K562 (cell line): ENCODE data around the gene NLGN4X. TPM values are rescaled to one million over a fixed set of nuclear protein-coding genes. Genes with fewer than 3 reads are reported as not detected.

ENCODE experiments used
- ATAC-seq: fragments of 200-7000 bp; cut with Tn5 transposase; 3 replicates; pipeline ENCODE4 v1.9.1; 2020; ENCODE audit warnings: moderate library complexity
- BruUV-seq: library from RNA; stranded (reverse); fragments of 400-500 nt; replicated peaks from 2 replicates; lab custom pipeline; 2021; lab: Mats Ljungman, UMichigan
- CTCF ChIA-PET: fragments of 300-600 bp; formaldehyde crosslinking; extraction: SDS; loops from one replicate; lab custom pipeline; 2021; ENCODE audit warnings: low intra/inter-chr PET ratio; lab: Yijun Ruan, JAX
- POLR2A ChIA-PET: fragments of 300-600, 350-650 bp; sonication (Branson Sonifier 250); formaldehyde crosslinking; extraction: SDS; loops from one replicate; lab custom pipeline; 2021; ENCODE audit warnings: antibody characterized with exemption, inconsistent platforms; lab: Yijun Ruan, JAX
- DNase-seq, 4 experiments: peaks; one replicate each; pipeline versions ENCODE4 v3.0.0 to v3.0.0-alpha.2; 2011 to 2018; ENCODE audit warnings: low spot score in 3 of 4, mixed read lengths in 3 of 4; ENCODE audit errors: extremely low read depth in 1 of 4
- FAIRE-seq: peaks from 2 replicates; lab custom pipeline; 2011; peaks lifted over from hg19 to GRCh38; lab: Jason Lieb, UNC
- H2AFZ ChIP-seq: 2 replicates; pipeline ENCODE4 v1.6.0; 2011; ENCODE audit warnings: low read depth, low read length, control low read depth, inconsistent platforms
- H3K27ac ChIP-seq: fragments of 200-600 bp; 3 replicates; pipeline ENCODE4 v1.8.0; 2011; ENCODE audit warnings: low read depth, mild to moderate bottlenecking, control low read depth, inconsistent platforms, low read length, moderate library complexity, mixed read lengths; ENCODE audit errors: extremely low read depth
- H3K27me3 ChIP-seq, 2 experiments: fragments of 300-600 bp in 1 of 2; 2 replicates in 1 of 2; 3 replicates in 1 of 2; pipeline versions ENCODE4 v1.6.0 to v1.8.0; 2011; ENCODE audit warnings: inconsistent platforms in 2 of 2, low read length in 2 of 2, mild to moderate bottlenecking in 1 of 2, mixed read lengths in 1 of 2, moderate library complexity in 1 of 2; ENCODE audit not compliant: control insufficient read depth in 2 of 2, insufficient read depth in 2 of 2
- H3K36me3 ChIP-seq: fragments of 300-600 bp; 3 replicates; pipeline ENCODE4 v1.8.0; 2011; ENCODE audit warnings: mild to moderate bottlenecking, low read length, inconsistent platforms; ENCODE audit not compliant: control insufficient read depth, insufficient read depth
- H3K4me1 ChIP-seq, 2 experiments: fragments of 200-600 bp in 1 of 2; replicated peaks in 1 of 2; 2 replicates in 1 of 2; 3 replicates in 1 of 2; pipeline versions ENCODE4 v1.5.1 to v1.8.0; 2011; ENCODE audit warnings: inconsistent platforms in 2 of 2, low read length in 2 of 2, mild to moderate bottlenecking in 1 of 2, mixed read lengths in 1 of 2, moderate library complexity in 1 of 2; ENCODE audit not compliant: control insufficient read depth in 2 of 2, insufficient read depth in 2 of 2
- H3K4me2 ChIP-seq: 2 replicates; pipeline ENCODE4 v1.6.1; 2011; ENCODE audit warnings: low read length, control low read depth, inconsistent platforms, mixed read lengths; ENCODE audit not compliant: insufficient read depth
- H3K4me3 ChIP-seq: fragments of 200-600 bp; sonication (generic), shearing (Covaris generic); 2 replicates; pipeline ENCODE4 v1.5.1; 2016; ENCODE audit warnings: control low read depth, inconsistent platforms
- H3K79me2 ChIP-seq: fragments of 200-600 bp; 3 replicates; pipeline ENCODE4 v1.8.0; 2011; ENCODE audit warnings: low read length, inconsistent platforms; ENCODE audit not compliant: control insufficient read depth, insufficient read depth
- H3K9ac ChIP-seq, 2 experiments: 2 replicates each; pipeline versions ENCODE4 v1.6.0 to v1.6.1; 2011; ENCODE audit warnings: low read depth in 2 of 2, low read length in 2 of 2, control low read depth in 1 of 2, inconsistent platforms in 1 of 2, mild to moderate bottlenecking in 1 of 2, mixed read lengths in 1 of 2; ENCODE audit not compliant: insufficient read depth in 1 of 2
- H3K9me1 ChIP-seq: one replicate; pipeline ENCODE4 v1.6.0; 2011; ENCODE audit warnings: inconsistent platforms, mild to moderate bottlenecking, low read length, moderate library complexity; ENCODE audit not compliant: control insufficient read depth, insufficient read depth
- H3K9me3 ChIP-seq: replicated peaks from 2 replicates; pipeline ENCODE4 v1.5.1; 2011; ENCODE audit warnings: low read depth, low read length, inconsistent platforms; ENCODE audit not compliant: control insufficient read depth, insufficient read depth
- H4K20me1 ChIP-seq: replicated peaks from 2 replicates; pipeline ENCODE4 v1.6.1; 2011; ENCODE audit warnings: low read length, inconsistent platforms, mixed read lengths; ENCODE audit not compliant: control insufficient read depth, insufficient read depth
- ARID1B ChIP-seq: fragments of 450-650 bp; IDR thresholded peaks from 2 replicates; pipeline ENCODE4 v1.6.1; 2016; ENCODE audit warnings: antibody characterized with exemption, mild to moderate bottlenecking, inconsistent platforms
- SIX5 ChIP-seq, 2 experiments: IDR thresholded peaks; 2 replicates each; pipeline ENCODE4 v1.6.1; 2011; ENCODE audit warnings: low read length in 2 of 2, borderline replicate concordance in 1 of 2, low read depth in 1 of 2, mild to moderate bottlenecking in 1 of 2, moderate library complexity in 1 of 2; ENCODE audit not compliant: insufficient read depth in 1 of 2
- SNRNP70 ChIP-seq: fragments of 200-400 bp; formaldehyde crosslinking; optimal IDR thresholded peaks from 2 replicates; pipeline ENCODE3; 2017; ENCODE audit warnings: low read depth, low read length
- ZNF764 ChIP-seq: fragments of 250-450 bp; sonication (Bioruptor Pico); IDR thresholded peaks from 2 replicates; pipeline ENCODE4 v1.4.0; 2020; ENCODE audit warnings: low read depth, mild to moderate bottlenecking, moderate library complexity
- WGBS: fragments of 100-300 bp; shearing (Covaris generic); methylation state at CpG from one replicate; pipeline ENCODE4 v1.1.6; 2016; ENCODE audit warnings: low coverage, mixed read lengths; ENCODE audit not compliant: insufficient coverage; ENCODE audit errors: missing lambda C conversion rate; 5-methylcytosine and 5-hydroxymethylcytosine counted together
- in situ Hi-C: fragments of 300-500 bp; cut with MboI; formaldehyde crosslinking; loops from 4 replicates; pipeline ENCODE4 v1.15.0; 2018; ENCODE audit warnings: inconsistent platforms, mixed read lengths
- intact Hi-C: fragments of 100-400 bp; cut with micrococcal nuclease; formaldehyde crosslinking; loops from 2 replicates; pipeline ENCODE4 v1.14.2; 2022
- polyA plus RNA-seq, 8 experiments: library from polyadenylated mRNA; depleted of rRNA in 4 of 8; stranded (reverse) in 5 of 8; unstranded in 3 of 8; fragments of >200 nt; fragmentation: Nextera tagmentation in 2 of 8; fragmentation: Illumina TruSeq in 1 of 8; extraction: Ambion mirVana in 2 of 8; extraction: Trizol in 1 of 8; gene quantifications; 2 replicates each; pipeline versions ENCODE4 v1.2.1 to v1.2.3, GENCODE V29; 2011 to 2014; ENCODE audit warnings: inconsistent platforms in 1 of 8, missing spikeins in 1 of 8
- total RNA-seq, 7 experiments: library from RNA; depleted of rRNA in 6 of 7; stranded (reverse); fragments of >200 nt in 6 of 7; fragmentation: Illumina TruSeq in 2 of 7; extraction: Trizol in 2 of 7; gene quantifications; 2 replicates each; pipeline versions ENCODE4 v1.2.1 to v1.2.3, GENCODE V29; 2011 to 2021; ENCODE audit warnings: low replicate concordance in 1 of 7
- TF ChIP-seq, protein P1 (sequence below): sonication (generic); formaldehyde crosslinking; IDR thresholded peaks from 2 replicates; pipeline ENCODE4 v1.8.0; 2023; ENCODE audit warnings: mild to moderate bottlenecking, missing genetic modification reagents
- TF ChIP-seq, protein P2 (sequence below): fragments of 450-650 bp; formaldehyde crosslinking; IDR thresholded peaks from 2 replicates; pipeline ENCODE4 v1.4.0; 2022; ENCODE audit warnings: missing genetic modification characterization

Gene NLGN4X
- total and polyA plus RNA-seq, 9 of the 15 experiments (the other 6 are each of a cell fraction or from before 2014, with no cell fraction given), result 0.07 TPM; not detected in 8

DNA sequence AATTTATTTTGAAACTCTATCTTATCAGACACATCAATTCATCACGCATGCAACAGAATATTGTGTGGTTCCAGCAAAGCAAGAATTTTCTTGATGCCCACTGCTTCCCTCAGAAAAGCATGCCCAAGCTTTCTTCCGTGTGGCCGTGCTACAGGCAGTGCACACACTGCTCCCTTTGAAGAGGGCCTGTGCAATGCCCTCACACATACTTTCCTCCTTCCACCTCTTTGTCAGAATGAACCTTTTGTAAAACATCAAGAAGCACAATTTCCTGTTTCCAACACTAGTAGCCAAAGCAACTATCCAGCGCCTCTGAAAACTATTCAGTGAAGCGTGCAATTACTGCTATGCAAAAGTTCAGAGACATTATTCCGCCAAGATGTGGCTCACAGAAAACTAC is 201.7 kb downstream of the NLGN4X start:
- ChIA-PET CTCF (no interaction called here), POLR2A (no interaction called here)
- Histone ChIP-seq H3K4me3 (no peak overlapping the region), H3K4me2 (no peak overlapping the region), H4K20me1 (no peaks in the 10 kb centered on the region), H2AFZ (no peak overlapping the region), H3K27ac (no peak overlapping the region), H3K9me3 (no peaks in the 10 kb centered on the region), H3K4me1 (no peaks in the 10 kb centered on the region), H3K36me3 (no peaks in the 10 kb centered on the region), H3K9me1 (no peaks in the 10 kb centered on the region), H3K79me2 (no peaks in the 10 kb centered on the region), H3K27me3 (no peaks in the 10 kb centered on the region), H3K9ac (no peak overlapping the region)
- 7% methylated on average over 6 of the region's 6 CpGs for WGBS
- in situ Hi-C loops (no loop called here), intact Hi-C loops (no loop called here)
- no peak for FAIRE-seq
- TF ChIP-seq ZNF764, result no peak
- no peak for TF ChIP-seq SNRNP70
- no peak for TF ChIP-seq SIX5 (IDR thresholded peaks at IDR 0.05; ENCODE audit: borderline replicate concordance in 1 of 2, insufficient read depth in 1 of 2, low read depth in 1 of 2, low read length in 2 of 2)
- TF ChIP-seq, protein P1, sequence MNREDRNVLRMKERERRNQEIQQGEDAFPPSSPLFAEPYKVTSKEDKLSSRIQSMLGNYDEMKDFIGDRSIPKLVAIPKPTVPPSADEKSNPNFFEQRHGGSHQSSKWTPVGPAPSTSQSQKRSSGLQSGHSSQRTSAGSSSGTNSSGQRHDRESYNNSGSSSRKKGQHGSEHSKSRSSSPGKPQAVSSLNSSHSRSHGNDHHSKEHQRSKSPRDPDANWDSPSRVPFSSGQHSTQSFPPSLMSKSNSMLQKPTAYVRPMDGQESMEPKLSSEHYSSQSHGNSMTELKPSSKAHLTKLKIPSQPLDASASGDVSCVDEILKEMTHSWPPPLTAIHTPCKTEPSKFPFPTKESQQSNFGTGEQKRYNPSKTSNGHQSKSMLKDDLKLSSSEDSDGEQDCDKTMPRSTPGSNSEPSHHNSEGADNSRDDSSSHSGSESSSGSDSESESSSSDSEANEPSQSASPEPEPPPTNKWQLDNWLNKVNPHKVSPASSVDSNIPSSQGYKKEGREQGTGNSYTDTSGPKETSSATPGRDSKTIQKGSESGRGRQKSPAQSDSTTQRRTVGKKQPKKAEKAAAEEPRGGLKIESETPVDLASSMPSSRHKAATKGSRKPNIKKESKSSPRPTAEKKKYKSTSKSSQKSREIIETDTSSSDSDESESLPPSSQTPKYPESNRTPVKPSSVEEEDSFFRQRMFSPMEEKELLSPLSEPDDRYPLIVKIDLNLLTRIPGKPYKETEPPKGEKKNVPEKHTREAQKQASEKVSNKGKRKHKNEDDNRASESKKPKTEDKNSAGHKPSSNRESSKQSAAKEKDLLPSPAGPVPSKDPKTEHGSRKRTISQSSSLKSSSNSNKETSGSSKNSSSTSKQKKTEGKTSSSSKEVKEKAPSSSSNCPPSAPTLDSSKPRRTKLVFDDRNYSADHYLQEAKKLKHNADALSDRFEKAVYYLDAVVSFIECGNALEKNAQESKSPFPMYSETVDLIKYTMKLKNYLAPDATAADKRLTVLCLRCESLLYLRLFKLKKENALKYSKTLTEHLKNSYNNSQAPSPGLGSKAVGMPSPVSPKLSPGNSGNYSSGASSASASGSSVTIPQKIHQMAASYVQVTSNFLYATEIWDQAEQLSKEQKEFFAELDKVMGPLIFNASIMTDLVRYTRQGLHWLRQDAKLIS (CRISPR knock-in tag), result no peak
- TF ChIP-seq, protein P2, sequence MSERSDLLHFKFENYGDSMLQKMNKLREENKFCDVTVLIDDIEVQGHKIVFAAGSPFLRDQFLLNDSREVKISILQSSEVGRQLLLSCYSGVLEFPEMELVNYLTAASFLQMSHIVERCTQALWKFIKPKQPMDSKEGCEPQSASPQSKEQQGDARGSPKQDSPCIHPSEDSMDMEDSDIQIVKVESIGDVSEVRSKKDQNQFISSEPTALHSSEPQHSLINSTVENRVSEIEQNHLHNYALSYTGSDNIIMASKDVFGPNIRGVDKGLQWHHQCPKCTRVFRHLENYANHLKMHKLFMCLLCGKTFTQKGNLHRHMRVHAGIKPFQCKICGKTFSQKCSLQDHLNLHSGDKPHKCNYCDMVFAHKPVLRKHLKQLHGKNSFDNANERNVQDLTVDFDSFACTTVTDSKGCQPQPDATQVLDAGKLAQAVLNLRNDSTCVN (CRISPR knock-in tag), result no peak
- TF ChIP-seq ARID1B, result no peak
- DNase-seq, result no peak
- ATAC-seq, result no peak
- no TSS peak for BruUV-seq
